NCI-H526 treated with DMSO at 0.1 percent for 48 hours (cell line): ENCODE results near the gene CORO6.

Experiments
- DNase-seq: peaks from one replicate; lab custom pipeline; 2025; lab: John Stamatoyannopoulos, UW

The CORO6 gene

DNA sequence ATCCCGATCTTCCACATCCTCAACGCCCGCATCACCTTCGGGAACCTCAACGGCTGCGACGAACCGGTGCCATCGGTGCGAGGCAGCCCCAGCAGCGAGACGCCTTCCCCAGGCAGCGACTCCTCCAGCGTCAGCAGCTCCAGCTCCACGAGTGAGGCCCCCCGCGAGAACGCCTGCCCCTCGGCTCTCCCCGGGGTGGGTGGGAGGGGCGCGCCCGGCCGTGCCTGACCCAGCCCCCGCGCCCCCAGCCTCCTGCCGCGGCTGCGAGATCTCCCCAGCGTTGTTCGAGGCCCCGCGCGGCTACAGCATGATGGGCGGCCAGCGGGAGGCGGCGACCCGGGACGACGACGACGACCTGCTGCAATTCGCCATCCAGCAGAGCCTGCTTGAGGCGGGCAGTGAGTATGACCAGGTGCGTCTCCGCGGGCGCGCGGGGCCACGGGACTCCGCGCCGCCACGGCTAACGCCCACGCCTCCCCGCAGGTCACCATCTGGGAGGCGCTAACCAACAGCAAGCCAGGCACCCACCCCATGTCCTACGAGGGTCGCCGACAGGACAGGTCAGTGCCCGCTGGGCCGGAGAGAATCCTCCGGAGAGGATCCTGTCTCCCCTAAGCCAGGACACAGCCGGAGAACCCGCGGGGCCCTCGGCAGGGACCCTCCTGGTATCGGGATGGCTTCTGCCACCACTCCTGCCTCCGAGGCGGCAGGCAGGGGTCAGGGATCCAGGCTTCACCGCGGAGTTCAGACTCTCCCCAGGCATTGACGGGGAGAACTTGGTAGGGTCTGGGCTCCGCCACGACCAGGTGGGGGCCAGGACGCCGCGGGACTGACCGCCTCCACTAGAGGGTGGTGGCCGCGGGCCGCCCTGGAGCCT is 10.1 kb downstream of the CORO6 start:
- no peak for DNase-seq

DNA sequence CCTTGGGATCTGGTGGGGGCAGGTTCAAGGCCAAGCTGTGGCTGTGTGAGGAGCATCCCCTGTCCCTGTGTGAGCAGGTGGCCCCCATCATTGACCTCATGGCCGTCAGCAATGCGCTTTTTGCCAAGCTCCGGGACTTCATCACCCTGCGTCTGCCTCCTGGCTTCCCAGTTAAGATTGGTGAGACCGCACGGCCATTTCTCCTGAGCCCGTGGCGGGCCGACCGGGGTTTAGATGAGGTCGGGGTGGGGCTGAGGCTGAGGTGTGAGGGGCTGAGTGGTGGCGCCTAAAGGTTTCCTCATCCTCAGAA is 10.7 kb downstream of the CORO6 start:
- no peak for DNase-seq

GRCh38 chr17:29611351-29612093 is 11.2 kb downstream of the CORO6 start:
- DNase-seq, result no peak

GRCh38 chr17:29610395-29610794 is 12.3 kb downstream of the CORO6 start:
- DNase-seq, result no peak

DNA sequence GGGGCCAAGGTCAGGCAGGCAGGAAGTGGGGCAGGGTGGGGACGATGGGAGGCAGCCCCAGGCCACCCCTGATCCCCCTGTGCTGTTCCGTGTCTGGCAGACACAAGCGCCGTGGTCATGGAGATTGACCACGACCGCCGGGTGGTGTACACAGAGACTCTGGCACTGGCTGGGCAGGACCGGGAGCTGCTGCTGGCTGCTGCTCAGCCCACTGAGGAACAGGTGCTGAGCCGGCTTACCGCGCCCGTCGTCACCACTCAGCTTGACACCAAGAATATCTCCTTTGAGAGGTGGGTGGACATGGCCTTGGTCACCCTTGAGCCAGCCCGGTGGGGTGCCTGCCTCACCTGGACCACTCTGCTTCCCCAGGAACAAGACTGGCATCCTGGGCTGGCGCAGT is 13.7 kb downstream of the CORO6 start:
- DNase-seq, result no peak

GRCh38 chr17:29607557-29608195 is 15.0 kb downstream of the CORO6 start:
- no peak for DNase-seq

GRCh38 chr17:29603109-29603674 is 19.5 kb downstream of the CORO6 start:
- DNase-seq, result no peak

GRCh38 chr17:29597361-29598172 is 25.1 kb downstream of the CORO6 start:
- DNase-seq, result peak; percentile 38

GRCh38 chr17:29596811-29597210 is 25.9 kb downstream of the CORO6 start:
- DNase-seq, result no peak

GRCh38 chr17:29595943-29596774 is 26.6 kb downstream of the CORO6 start:
- no peak for DNase-seq

DNA sequence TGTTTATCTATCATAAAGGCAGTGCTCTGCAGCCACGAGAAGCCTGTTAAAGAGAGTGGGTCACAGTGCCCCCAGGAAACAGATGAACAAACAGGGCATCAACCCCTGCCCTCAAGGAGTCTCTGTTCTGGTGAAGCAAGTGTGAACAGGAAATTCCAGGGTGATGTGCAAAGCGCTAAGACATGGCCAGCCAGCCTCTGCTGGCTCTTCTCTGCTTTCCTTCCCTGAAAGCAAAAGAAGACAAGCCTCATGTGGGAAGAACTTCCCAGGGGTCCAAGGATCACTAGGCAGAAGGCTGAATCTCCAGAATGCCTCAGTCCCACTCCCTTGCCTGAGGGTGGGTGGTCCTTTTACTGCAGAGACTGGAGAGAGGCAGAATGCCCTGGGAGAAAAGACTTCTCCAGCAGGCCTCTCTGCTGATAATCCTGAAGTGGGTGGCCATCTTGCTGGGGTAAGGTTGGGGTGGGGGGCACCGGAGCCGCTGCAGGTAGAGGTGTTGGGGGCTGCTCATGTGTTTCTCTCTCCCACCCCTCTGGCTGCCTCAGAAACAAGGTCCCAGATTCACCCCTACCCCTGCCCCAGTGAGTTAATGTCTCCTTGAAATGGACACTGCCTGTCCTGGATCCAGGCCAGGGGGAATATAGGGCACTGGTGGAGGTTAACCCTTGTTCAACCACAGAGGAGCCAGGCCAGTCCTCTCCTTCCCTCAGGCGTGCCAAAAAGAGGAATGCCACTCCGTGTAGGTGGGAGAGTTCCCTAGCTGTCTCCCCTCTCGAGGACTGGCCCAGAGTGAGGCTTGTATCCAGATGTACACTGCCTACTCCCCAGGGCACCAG is 27.4 kb downstream of the CORO6 start:
- no peak for DNase-seq

GRCh38 chr17:29594519-29595090 is 28.1 kb downstream of the CORO6 start:
- DNase-seq, result no peak

- DNase-seq, result peak; percentile 50
Measured at GRCh38 chr17:29593591-29594518, 28.9 kb downstream of the CORO6 start.

GRCh38 chr17:29592850-29593551 is 29.7 kb downstream of the CORO6 start, which contains the start of gene ANKRD13B:
ANKRD13B (plus strand) TSS chr17:29593132; CDS start chr17:29593622, 490 bp downstream.
- peak; percentile 62 for DNase-seq

DNA sequence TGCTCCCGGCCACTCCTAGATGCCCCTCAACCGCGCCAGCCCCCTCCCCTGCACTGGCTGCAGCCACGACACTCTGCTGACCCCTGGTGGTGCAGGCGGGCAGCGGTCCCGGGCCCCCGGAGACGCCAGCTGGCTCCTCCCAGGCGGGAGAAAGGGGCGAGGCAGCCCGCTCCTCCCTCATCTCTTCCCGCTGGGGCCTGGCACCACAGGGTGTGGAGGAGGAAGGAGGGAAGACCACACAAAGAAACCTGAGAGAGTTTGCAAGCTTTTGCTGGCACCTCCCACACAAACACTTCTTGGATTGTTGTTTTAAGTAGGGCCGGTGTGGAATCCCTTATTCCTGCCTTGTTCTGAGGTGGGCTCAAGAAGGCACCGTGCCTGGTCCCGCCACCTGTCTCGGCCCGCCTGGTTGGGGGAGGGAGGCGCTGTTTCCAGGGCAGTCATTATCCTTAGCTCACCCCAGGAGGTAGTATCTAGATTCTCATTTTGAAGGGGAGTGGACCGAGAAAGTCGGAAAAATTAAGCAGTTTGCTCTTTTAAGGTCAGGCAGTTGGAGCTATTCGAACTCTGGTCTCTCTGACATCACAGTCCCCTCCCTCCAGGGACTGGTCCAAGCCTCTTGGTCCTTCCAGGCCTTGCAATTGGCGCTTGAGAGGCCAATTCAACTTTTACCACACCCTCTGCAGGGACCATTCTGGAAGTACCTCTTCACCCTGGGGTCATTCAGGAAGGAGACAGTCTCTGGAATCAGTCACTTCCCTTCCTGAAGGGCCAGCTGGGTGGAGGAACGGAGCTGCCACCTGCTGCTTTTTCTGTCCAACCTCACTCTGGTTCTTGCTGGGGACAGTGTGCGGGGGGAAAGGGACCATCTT is 30.7 kb downstream of the CORO6 start:
- DNase-seq, result peak; percentile 94

GRCh38 chr17:29591146-29591736 is 31.5 kb downstream of the CORO6 start:
- peak; percentile 88 for DNase-seq
